Activated CD4-positive, CD25-positive, alpha-beta regulatory T cell treated with anti-CD3 and anti-CD28 coated beads, Interleukin-2, amount 50 U/mL, for 16 hours (primary cell): ENCODE results near the gene CTNND1.
"Not testable (repeated sequence)": the region's sequence is repeated elsewhere in the genome, so short reads cannot be mapped to it uniquely, and the experiment has no call there.

ENCODE experiments used
- DNase-seq: peaks from one replicate; pipeline ENCODE4 v3.0.0-alpha.2; 2020; ENCODE audit warnings: low read depth, low spot score

Gene CTNND1

GRCh38 chr11:57791321-57792059 lies 29.9 kb downstream of the CTNND1 start:
- DNase-seq: no peak

GRCh38 chr11:57792060-57792541 lies 30.5 kb downstream of the CTNND1 start:
- peak; percentile 68 for DNase-seq

GRCh38 chr11:57792870-57793269 lies 31.3 kb downstream of the CTNND1 start:
- no peak for DNase-seq

- no peak for DNase-seq
Observed at GRCh38 chr11:57793351-57794115, 31.9 kb downstream of the CTNND1 start.

GRCh38 chr11:57798905-57799559 lies 37.4 kb downstream of the CTNND1 start:
- DNase-seq: no peak

GRCh38 chr11:57800444-57801182 lies 39.0 kb downstream of the CTNND1 start:
- DNase-seq: no peak

- DNase-seq: no peak
Observed at GRCh38 chr11:57801183-57801485, 39.5 kb downstream of the CTNND1 start.

- no peak for DNase-seq
Observed at GRCh38 chr11:57802411-57802810, 40.8 kb downstream of the CTNND1 start.

GRCh38 chr11:57804466-57804865 lies 42.9 kb downstream of the CTNND1 start:
- no peak for DNase-seq

- no peak for DNase-seq
Observed at GRCh38 chr11:57805780-57806179, 44.2 kb downstream of the CTNND1 start.

GRCh38 chr11:57812634-57813033 lies 51.0 kb downstream of the CTNND1 start:
- no peak for DNase-seq

GRCh38 chr11:57815476-57815875 lies 53.9 kb downstream of the CTNND1 start:
- no peak for DNase-seq

GRCh38 chr11:57815877-57816276 lies 54.3 kb downstream of the CTNND1 start:
- DNase-seq: no peak

- no peak for DNase-seq
Observed at GRCh38 chr11:57818812-57819211, 57.2 kb downstream of the CTNND1 start.

- DNase-seq: no peak
Observed at GRCh38 chr11:57819252-57819979, 57.8 kb downstream of the CTNND1 start.

- no peak for DNase-seq
Observed at GRCh38 chr11:57823859-57824258, 62.3 kb downstream of the CTNND1 start.

- DNase-seq: no peak
Observed at GRCh38 chr11:57834852-57835251, 73.2 kb downstream of the CTNND1 start.

GRCh38 chr11:57838609-57839008 lies 77.0 kb downstream of the CTNND1 start:
- not testable (repeated sequence) for DNase-seq

GRCh38 chr11:57842873-57843272 lies 81.3 kb downstream of the CTNND1 start:
- DNase-seq: no peak

- DNase-seq: no peak
Observed at GRCh38 chr11:57867966-57868365, 106.4 kb downstream of the CTNND1 start.

GRCh38 chr11:57868491-57868890 lies 106.9 kb downstream of the CTNND1 start:
- no peak for DNase-seq
